SJSA1 (cell line): Measurements from ENCODE around the gene ATP6V1A. TPM values are rescaled to one million over a fixed set of nuclear protein-coding genes. Genes with fewer than 3 reads are reported as not detected.
A peak's percentile ranks its signal among the peaks of the same experiment; 100 is the strongest.

Experiments
- DNase-seq, 2 experiments: peaks; one replicate each; pipeline ENCODE4 v3.0.0-alpha.2; 2015 to 2020; ENCODE audit warnings: low spot score in 2 of 2, low read depth in 1 of 2
- H3K27ac ChIP-seq: fragments of 250-450 bp; sonication (Bioruptor Pico); 2 replicates; pipeline ENCODE4 v1.5.1; 2020; ENCODE audit warnings: mild to moderate bottlenecking, moderate library complexity
- H3K27me3 ChIP-seq: fragments of 250-450 bp; sonication (Bioruptor Pico); replicated peaks from 2 replicates; pipeline ENCODE4 v1.5.1; 2020; ENCODE audit warnings: mild to moderate bottlenecking, moderate library complexity
- H3K36me3 ChIP-seq: fragments of 250-450 bp; sonication (Bioruptor Pico); 2 replicates; pipeline ENCODE4 v1.5.1; 2020; ENCODE audit warnings: mild to moderate bottlenecking
- H3K4me1 ChIP-seq: fragments of 250-450 bp; sonication (Bioruptor Pico); replicated peaks from 2 replicates; pipeline ENCODE4 v1.6.1; 2021; ENCODE audit warnings: mild to moderate bottlenecking
- H3K4me3 ChIP-seq: fragments of 250-450 bp; sonication (Bioruptor Pico); 2 replicates; pipeline ENCODE4 v1.5.1; 2020; ENCODE audit warnings: mild to moderate bottlenecking
- H3K9me3 ChIP-seq: fragments of 250-450 bp; sonication (Bioruptor Pico); replicated peaks from 2 replicates; pipeline ENCODE4 v1.5.1; 2020; ENCODE audit warnings: mild to moderate bottlenecking
- total RNA-seq: library from RNA; depleted of rRNA; stranded (reverse); fragments of >200 nt; shearing (Covaris generic); gene quantifications from 2 replicates; pipeline ENCODE4 v1.2.3, GENCODE V29; 2014

ATP6V1A gene
- total RNA-seq, 1 experiment from 2014 or later = 65.8 TPM

GRCh38 chr3:113805249-113805648, 58.4 kb downstream of the ATP6V1A start:
- Histone ChIP-seq H3K4me3 (no peak overlapping the region), H3K27ac (no peak overlapping the region), H3K36me3 (peaks cover 43% of the 10 kb centered on the region), H3K27me3 (no peaks in the 10 kb centered on the region), H3K4me1 (no peaks in the 10 kb centered on the region), H3K9me3 (no peaks in the 10 kb centered on the region)
- DNase-seq = no peak

GRCh38 chr3:113812854-113813253, 66.0 kb downstream of the ATP6V1A start:
- DNase-seq = no peak
- peaks cover 8% of the 10 kb centered on the region for H3K36me3 ChIP-seq
- H3K4me1 ChIP-seq = no peaks in the 10 kb centered on the region
- no peaks in the 10 kb centered on the region for H3K27me3 ChIP-seq
- no peaks in the 10 kb centered on the region for H3K9me3 ChIP-seq
- H3K4me3 ChIP-seq = no peak overlapping the region
- H3K27ac ChIP-seq = no peak overlapping the region

- no peak overlapping the region for H3K4me3 ChIP-seq
- no peaks in the 10 kb centered on the region for H3K36me3 ChIP-seq
- no peaks in the 10 kb centered on the region for H3K9me3 ChIP-seq
- H3K27ac ChIP-seq = no peak overlapping the region
- peaks cover 5% of the 10 kb centered on the region for H3K4me1 ChIP-seq
- H3K27me3 ChIP-seq = no peaks in the 10 kb centered on the region
- DNase-seq = no peak
These were observed 73.0 kb downstream of the ATP6V1A start for GRCh38 chr3:113819866-113820265.

GRCh38 chr3:113825090-113825489, 78.3 kb downstream of the ATP6V1A start:
- no peaks in the 10 kb centered on the region for H3K36me3 ChIP-seq
- H3K9me3 ChIP-seq = no peaks in the 10 kb centered on the region
- H3K27ac ChIP-seq = peak overlapping the region; percentile 52
- peak; percentile 46 for DNase-seq
- H3K27me3 ChIP-seq = no peaks in the 10 kb centered on the region
- peaks cover 18% of the 10 kb centered on the region for H3K4me1 ChIP-seq
- no peak overlapping the region for H3K4me3 ChIP-seq

- Histone ChIP-seq H3K9me3 (no peaks in the 10 kb centered on the region), H3K27me3 (no peaks in the 10 kb centered on the region), H3K27ac (no peak overlapping the region), H3K4me1 (peaks cover 47% of the 10 kb centered on the region), H3K4me3 (no peak overlapping the region), H3K36me3 (no peaks in the 10 kb centered on the region)
- no peak for DNase-seq
These were observed 81.8 kb downstream of the ATP6V1A start for GRCh38 chr3:113828600-113828999.

GRCh38 chr3:113829576-113830354, 82.9 kb downstream of the ATP6V1A start:
- DNase-seq = no peak
- Histone ChIP-seq H3K4me1 (peaks cover 42% of the 10 kb centered on the region), H3K27me3 (no peaks in the 10 kb centered on the region), H3K4me3 (no peak overlapping the region), H3K36me3 (no peaks in the 10 kb centered on the region), H3K27ac (peak overlapping the region; percentile 63), H3K9me3 (no peaks in the 10 kb centered on the region)

GRCh38 chr3:113831103-113831355, 84.2 kb downstream of the ATP6V1A start:
- Histone ChIP-seq H3K4me1 (peaks cover 34% of the 10 kb centered on the region), H3K9me3 (no peaks in the 10 kb centered on the region), H3K27ac (peak overlapping the region; percentile 63), H3K4me3 (no peak overlapping the region), H3K36me3 (no peaks in the 10 kb centered on the region), H3K27me3 (no peaks in the 10 kb centered on the region)
- no peak for DNase-seq

- H3K36me3 ChIP-seq = no peaks in the 10 kb centered on the region
- H3K27me3 ChIP-seq = no peaks in the 10 kb centered on the region
- DNase-seq = peak in 1 of 2 experiments; percentile 57
- H3K27ac ChIP-seq = peak overlapping the region; percentile 67
- no peak overlapping the region for H3K4me3 ChIP-seq
- H3K9me3 ChIP-seq = no peaks in the 10 kb centered on the region
- H3K4me1 ChIP-seq = peaks cover 34% of the 10 kb centered on the region
These were observed 85.8 kb downstream of the ATP6V1A start for GRCh38 chr3:113832477-113833164.

GRCh38 chr3:113834983-113835382, 88.1 kb downstream of the ATP6V1A start:
- no peak overlapping the region for H3K4me3 ChIP-seq
- H3K27ac ChIP-seq = no peak overlapping the region
- H3K36me3 ChIP-seq = no peaks in the 10 kb centered on the region
- no peaks in the 10 kb centered on the region for H3K9me3 ChIP-seq
- peaks cover 34% of the 10 kb centered on the region for H3K4me1 ChIP-seq
- no peak for DNase-seq
- no peaks in the 10 kb centered on the region for H3K27me3 ChIP-seq

GRCh38 chr3:113838631-113839209, 91.9 kb downstream of the ATP6V1A start, which contains the start of gene GRAMD1C:
GRAMD1C (plus strand) TSS chr3:113838788; CDS start chr3:113838910, 122 bp downstream.
- DNase-seq = peak; percentile 80 to 84
- Histone ChIP-seq H3K36me3 (no peaks in the 10 kb centered on the region), H3K4me3 (peak within 1 kb of the TSS; percentile 66), H3K9me3 (no peaks in the 10 kb centered on the region), H3K27ac (peak within 1 kb of the TSS; percentile 31), H3K4me1 (peaks cover 5% of the 10 kb centered on the region), H3K27me3 (no peaks in the 10 kb centered on the region)

GRCh38 chr3:113839551-113839950, 92.7 kb downstream of the ATP6V1A start:
- H3K27me3 ChIP-seq = no peaks in the 10 kb centered on the region
- peak overlapping the region; percentile 66 for H3K4me3 ChIP-seq
- peaks cover 5% of the 10 kb centered on the region for H3K4me1 ChIP-seq
- H3K27ac ChIP-seq = peak overlapping the region; percentile 31; the same call in 1 of the 2 replicates
- no peaks in the 10 kb centered on the region for H3K9me3 ChIP-seq
- no peaks in the 10 kb centered on the region for H3K36me3 ChIP-seq
- no peak for DNase-seq

GRCh38 chr3:113844622-113845222, 97.9 kb downstream of the ATP6V1A start:
- Histone ChIP-seq H3K27me3 (no peaks in the 10 kb centered on the region), H3K9me3 (no peaks in the 10 kb centered on the region), H3K36me3 (no peaks in the 10 kb centered on the region), H3K27ac (no peak overlapping the region), H3K4me1 (peaks cover 8% of the 10 kb centered on the region), H3K4me3 (no peak overlapping the region)
- DNase-seq = no peak

- Histone ChIP-seq H3K4me1 (peaks cover 8% of the 10 kb centered on the region), H3K27me3 (no peaks in the 10 kb centered on the region), H3K4me3 (no peak overlapping the region), H3K27ac (no peak overlapping the region), H3K9me3 (no peaks in the 10 kb centered on the region), H3K36me3 (no peaks in the 10 kb centered on the region)
- no peak for DNase-seq
These were observed 100.4 kb downstream of the ATP6V1A start for GRCh38 chr3:113847247-113847646.
